ENCODE results near the gene NCAM1. TPM values are rescaled to one million over a fixed set of nuclear protein-coding genes. Genes with fewer than 3 reads are reported as not detected.

The NCAM1 gene
- total RNA-seq, 4 donors from 2014 or later, result 56.3 to 193 (median 70.2) TPM

DNA sequence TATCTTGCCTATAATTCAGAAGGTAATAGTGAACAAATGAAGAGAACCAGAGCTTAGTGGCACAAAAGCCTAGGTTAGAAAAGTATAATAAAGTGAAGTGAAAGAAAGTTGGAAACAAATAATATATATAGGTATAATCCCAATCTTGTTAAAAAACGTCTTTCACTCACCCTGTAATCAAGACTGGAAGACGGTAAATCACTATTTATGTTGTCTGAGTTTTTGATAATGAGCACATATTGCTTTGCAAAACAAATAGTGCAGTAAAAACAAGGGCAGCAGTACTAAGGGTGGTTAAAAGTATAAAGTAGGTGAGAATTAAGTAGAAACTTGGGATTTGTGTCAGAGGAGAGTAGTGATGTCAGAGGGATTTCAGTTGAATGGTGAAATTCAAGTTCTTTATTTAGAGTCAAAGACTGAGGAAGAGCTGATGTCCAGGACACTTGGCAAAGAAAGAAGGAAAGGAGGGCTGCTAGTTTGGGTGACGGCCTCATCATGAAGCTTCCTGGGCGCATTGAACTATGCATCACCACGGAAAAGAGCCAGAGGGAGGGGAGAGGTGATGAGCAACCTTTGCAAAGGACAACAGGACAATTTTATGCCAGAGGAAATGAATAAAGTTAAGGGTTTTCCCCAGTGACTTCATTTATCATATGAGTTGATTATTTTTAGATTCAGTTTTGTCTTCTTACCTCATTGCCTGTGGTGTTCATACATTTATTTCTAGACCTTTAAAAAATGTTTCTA is 11.4 kb downstream of the NCAM1 start:
- no peaks in the 10 kb centered on the region for H3K9me3 ChIP-seq
- H3K27me3 ChIP-seq, result no peaks in the 10 kb centered on the region
- peaks cover 0 to 9% (median 0%) of the 10 kb centered on the region in 3 donors for H3K4me1 ChIP-seq
- TF ChIP-seq EP300 (IDR thresholded peaks at IDR 0.05) (no peak), POLR2AphosphoS5 (IDR thresholded peaks at IDR 0.05) (no peak), CTCF (IDR thresholded peaks at IDR 0.05) (no peak), POLR2A (IDR thresholded peaks at IDR 0.05) (no peak)
- WGBS, 2 donors (ENCODE audit: low coverage in 1 of 2), result 70 to 71% methylated on average over 5 of the region's 5 CpGs
- no peak for ATAC-seq
- no peak overlapping the region for H3K27ac ChIP-seq
- no peak overlapping the region for H3K4me3 ChIP-seq
- H3K36me3 ChIP-seq, result no peaks in the 10 kb centered on the region

GRCh38 chr11:112975051-112975450 is 13.8 kb downstream of the NCAM1 start:
- H3K4me1 ChIP-seq, result peaks cover 0 to 4% (median 0%) of the 10 kb centered on the region in 3 donors
- no peaks in the 10 kb centered on the region for H3K36me3 ChIP-seq
- no peak for TF ChIP-seq CTCF (IDR thresholded peaks at IDR 0.05)
- no peak for TF ChIP-seq EP300 (IDR thresholded peaks at IDR 0.05)
- no peak for TF ChIP-seq POLR2AphosphoS5 (IDR thresholded peaks at IDR 0.05)
- no peak for TF ChIP-seq POLR2A (IDR thresholded peaks at IDR 0.05)
- no peak overlapping the region for H3K4me3 ChIP-seq
- WGBS, 2 donors (ENCODE audit: low coverage in 1 of 2), result 64 to 69% methylated on average over 4 of the region's 4 CpGs
- no peaks in the 10 kb centered on the region for H3K9me3 ChIP-seq
- H3K27me3 ChIP-seq, result no peaks in the 10 kb centered on the region
- ATAC-seq, result no peak
- H3K27ac ChIP-seq, result no peak overlapping the region

- Histone ChIP-seq H3K4me1 (peaks cover 0 to 4% (median 0%) of the 10 kb centered on the region in 3 donors), H3K9me3 (no peaks in the 10 kb centered on the region), H3K36me3 (no peaks in the 10 kb centered on the region), H3K27me3 (no peaks in the 10 kb centered on the region), H3K4me3 (no peak overlapping the region), H3K27ac (no peak overlapping the region)
- ATAC-seq, result no peak
- WGBS, 2 donors (ENCODE audit: low coverage in 1 of 2), result 70 to 88% methylated on average over 2 of the region's 2 CpGs
- TF ChIP-seq POLR2AphosphoS5 (IDR thresholded peaks at IDR 0.05), result no peak
- no peak for TF ChIP-seq CTCF (IDR thresholded peaks at IDR 0.05)
- TF ChIP-seq EP300 (IDR thresholded peaks at IDR 0.05), result no peak
- no peak for TF ChIP-seq POLR2A (IDR thresholded peaks at IDR 0.05)
These were observed 14.3 kb downstream of the NCAM1 start for GRCh38 chr11:112975493-112975892.

DNA sequence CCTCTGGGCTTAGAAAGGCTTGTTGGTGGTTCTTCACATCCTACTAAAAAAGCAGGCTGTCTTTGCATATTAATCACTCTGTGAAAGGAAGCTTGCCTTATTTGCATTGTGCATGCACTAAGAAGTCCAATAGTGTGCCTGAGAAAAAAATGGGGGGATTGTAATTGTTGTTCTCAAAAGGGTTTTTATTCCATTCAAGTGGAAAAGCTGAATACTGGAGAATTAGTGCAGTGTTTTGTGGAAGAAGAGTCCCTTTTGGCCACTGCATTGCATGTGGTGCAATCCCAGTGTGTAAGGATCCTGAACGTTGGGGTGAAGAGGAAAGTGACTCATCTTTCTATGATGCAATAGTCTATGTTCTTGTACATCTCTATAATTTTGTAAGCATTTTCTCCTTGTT is 16.5 kb downstream of the NCAM1 start:
- Histone ChIP-seq H3K27ac (peak overlapping the region in 1 of 4 donors; percentile 9), H3K27me3 (no peaks in the 10 kb centered on the region), H3K36me3 (no peaks in the 10 kb centered on the region), H3K4me1 (peaks cover 0 to 4% (median 0%) of the 10 kb centered on the region in 3 donors), H3K9me3 (no peaks in the 10 kb centered on the region), H3K4me3 (no peak overlapping the region)
- peak; percentile 85 for ATAC-seq
- TF ChIP-seq POLR2AphosphoS5 (IDR thresholded peaks at IDR 0.05), result peak; percentile 22
- no peak for TF ChIP-seq EP300 (IDR thresholded peaks at IDR 0.05)
- no peak for TF ChIP-seq CTCF (IDR thresholded peaks at IDR 0.05)
- no peak for TF ChIP-seq POLR2A (IDR thresholded peaks at IDR 0.05)
- 0 to 11% methylated on average over 1 of the region's 1 CpG for WGBS, 2 donors (ENCODE audit: low coverage in 1 of 2)

DNA sequence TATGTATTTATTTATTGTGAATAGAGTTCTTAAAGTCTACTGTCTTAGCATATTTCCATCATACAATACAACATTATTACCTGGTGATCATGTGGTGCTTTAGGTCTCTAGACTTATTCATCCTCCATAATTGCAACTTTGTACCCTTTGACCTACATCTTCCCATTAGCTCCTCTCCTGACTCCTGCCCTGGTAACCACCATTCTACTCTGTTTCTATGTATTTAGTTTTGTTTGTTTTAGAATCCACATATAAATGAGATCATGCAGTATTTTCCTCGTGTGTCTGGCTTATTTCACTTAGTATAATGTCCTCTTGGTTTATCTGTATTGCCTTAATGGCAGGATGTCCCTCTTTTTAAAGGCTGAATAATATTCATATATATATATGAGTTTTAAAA is 22.7 kb downstream of the NCAM1 start:
- no peaks in the 10 kb centered on the region for H3K4me1 ChIP-seq
- TF ChIP-seq POLR2AphosphoS5 (IDR thresholded peaks at IDR 0.05) (no peak), CTCF (IDR thresholded peaks at IDR 0.05) (no peak), POLR2A (IDR thresholded peaks at IDR 0.05) (no peak), EP300 (IDR thresholded peaks at IDR 0.05) (no peak)
- no peaks in the 10 kb centered on the region for H3K36me3 ChIP-seq
- no peak for ATAC-seq
- peaks cover 0 to 19% (median 0%) of the 10 kb centered on the region in 3 donors for H3K9me3 ChIP-seq
- WGBS, 2 donors (ENCODE audit: low coverage in 1 of 2), result 31 to 46% methylated on average over 1 of the region's 1 CpG
- H3K27me3 ChIP-seq, result no peaks in the 10 kb centered on the region
- H3K27ac ChIP-seq, result no peak overlapping the region
- H3K4me3 ChIP-seq, result no peak overlapping the region
